Nephron (organoid): Measurements from ENCODE around the gene TDP1.

Source experiments
- H3K27ac Mint-ChIP-seq, 3 experiments: 2 replicates each; pipeline ENCODE4 v1.8.0; 2020; ENCODE audit warnings: mixed read lengths in 3 of 3, mild to moderate bottlenecking in 2 of 3, moderate library complexity in 1 of 3
- H3K27me3 Mint-ChIP-seq: 2 replicates; pipeline ENCODE4 v1.8.0; 2021; ENCODE audit warnings: low read depth, mild to moderate bottlenecking, moderate library complexity, mixed read lengths
- H3K36me3 Mint-ChIP-seq: 2 replicates; pipeline ENCODE4 v1.8.0; 2020; ENCODE audit warnings: low read depth, mixed read lengths
- H3K4me1 Mint-ChIP-seq: 2 replicates; pipeline ENCODE4 v1.8.0; 2020; ENCODE audit warnings: mixed read lengths
- H3K4me3 Mint-ChIP-seq, 3 experiments: 2 replicates each; pipeline ENCODE4 v1.8.0; 2020; ENCODE audit warnings: mild to moderate bottlenecking in 3 of 3, mixed read lengths in 3 of 3, moderate library complexity in 2 of 3
- H3K9me3 Mint-ChIP-seq: 2 replicates; pipeline ENCODE4 v1.8.0; 2020; ENCODE audit warnings: mixed read lengths
- TF ChIP-seq, protein P1 (sequence below), 3 experiments: fragments of 200-600 bp; sonication (generic); IDR thresholded peaks; one replicate each; pipeline ENCODE4 v1.5.0; 2021; ENCODE audit warnings: antibody characterized with exemption in 3 of 3; ENCODE audit not compliant: unreplicated experiment in 3 of 3

The TDP1 gene

DNA sequence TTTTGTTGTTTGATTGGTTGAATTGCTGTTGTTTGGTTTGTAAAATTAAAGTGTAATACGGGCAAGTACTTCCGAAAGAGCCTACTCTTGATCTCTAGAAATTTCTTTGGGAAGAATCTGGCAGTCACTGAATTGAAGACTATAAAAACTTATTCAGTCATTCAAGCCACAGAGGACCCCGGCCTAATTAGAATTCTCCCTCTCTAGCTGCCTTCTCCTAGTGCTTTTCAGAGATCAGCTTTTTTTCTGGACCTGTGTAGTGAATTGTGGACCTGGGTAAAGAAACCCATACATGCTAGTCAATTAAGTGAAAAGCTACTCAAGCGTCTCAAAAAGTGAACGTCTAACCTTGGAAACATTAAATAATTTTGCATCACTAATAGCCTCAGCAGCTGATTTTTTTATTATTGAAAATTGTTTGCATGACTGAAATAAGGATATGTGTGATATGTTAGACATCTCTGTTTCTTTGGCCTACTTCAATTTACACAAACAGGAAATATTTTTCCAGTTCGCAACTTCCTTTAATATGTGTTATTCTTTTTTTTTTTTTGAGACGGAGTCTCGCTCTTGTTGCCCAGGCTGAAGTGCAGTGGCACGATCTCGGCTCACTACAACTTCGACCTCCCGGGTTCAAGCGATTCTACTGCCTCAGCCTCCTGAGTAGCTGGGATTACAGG is 28.4 kb upstream of the TDP1 start:
- TF ChIP-seq, protein P1, sequence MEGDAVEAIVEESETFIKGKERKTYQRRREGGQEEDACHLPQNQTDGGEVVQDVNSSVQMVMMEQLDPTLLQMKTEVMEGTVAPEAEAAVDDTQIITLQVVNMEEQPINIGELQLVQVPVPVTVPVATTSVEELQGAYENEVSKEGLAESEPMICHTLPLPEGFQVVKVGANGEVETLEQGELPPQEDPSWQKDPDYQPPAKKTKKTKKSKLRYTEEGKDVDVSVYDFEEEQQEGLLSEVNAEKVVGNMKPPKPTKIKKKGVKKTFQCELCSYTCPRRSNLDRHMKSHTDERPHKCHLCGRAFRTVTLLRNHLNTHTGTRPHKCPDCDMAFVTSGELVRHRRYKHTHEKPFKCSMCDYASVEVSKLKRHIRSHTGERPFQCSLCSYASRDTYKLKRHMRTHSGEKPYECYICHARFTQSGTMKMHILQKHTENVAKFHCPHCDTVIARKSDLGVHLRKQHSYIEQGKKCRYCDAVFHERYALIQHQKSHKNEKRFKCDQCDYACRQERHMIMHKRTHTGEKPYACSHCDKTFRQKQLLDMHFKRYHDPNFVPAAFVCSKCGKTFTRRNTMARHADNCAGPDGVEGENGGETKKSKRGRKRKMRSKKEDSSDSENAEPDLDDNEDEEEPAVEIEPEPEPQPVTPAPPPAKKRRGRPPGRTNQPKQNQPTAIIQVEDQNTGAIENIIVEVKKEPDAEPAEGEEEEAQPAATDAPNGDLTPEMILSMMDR (IDR thresholded peaks at IDR 0.05; ENCODE audit: unreplicated experiment in 3 of 3), result no peak
- H3K9me3 Mint-ChIP-seq, result no peaks in the 10 kb centered on the region
- H3K27me3 Mint-ChIP-seq, result no peaks in the 10 kb centered on the region
- H3K27ac Mint-ChIP-seq, result no peak overlapping the region
- H3K36me3 Mint-ChIP-seq, result peaks cover 14% of the 10 kb centered on the region
- H3K4me3 Mint-ChIP-seq, result no peak overlapping the region
- no peaks in the 10 kb centered on the region for H3K4me1 Mint-ChIP-seq

DNA sequence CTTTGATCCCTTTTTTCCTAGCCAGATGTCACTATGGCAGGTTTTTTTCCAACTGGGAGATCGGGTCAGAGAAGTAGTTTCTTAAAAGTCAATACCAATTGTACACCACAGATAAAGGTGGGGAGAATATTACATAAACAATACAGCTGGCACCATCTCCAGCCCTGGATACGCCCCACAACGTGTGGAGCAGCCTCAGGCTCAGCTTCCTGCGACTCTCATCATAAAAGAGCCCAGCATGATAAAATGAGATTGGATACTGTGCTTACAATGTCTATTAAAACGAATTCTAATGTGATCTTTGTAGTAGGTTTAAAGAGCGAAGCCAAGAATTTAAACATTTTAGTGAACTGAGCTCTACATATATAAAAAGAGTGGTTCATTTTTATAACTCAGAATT is 22.7 kb upstream of the TDP1 start:
- Mint-ChIP-seq H3K4me3 (no peak overlapping the region), H3K27ac (no peak overlapping the region), H3K36me3 (peaks cover 15% of the 10 kb centered on the region), H3K4me1 (no peaks in the 10 kb centered on the region), H3K9me3 (no peaks in the 10 kb centered on the region), H3K27me3 (peaks cover 3% of the 10 kb centered on the region)
- TF ChIP-seq, protein P1 (IDR thresholded peaks at IDR 0.05; ENCODE audit: unreplicated experiment in 3 of 3), result no peak

DNA sequence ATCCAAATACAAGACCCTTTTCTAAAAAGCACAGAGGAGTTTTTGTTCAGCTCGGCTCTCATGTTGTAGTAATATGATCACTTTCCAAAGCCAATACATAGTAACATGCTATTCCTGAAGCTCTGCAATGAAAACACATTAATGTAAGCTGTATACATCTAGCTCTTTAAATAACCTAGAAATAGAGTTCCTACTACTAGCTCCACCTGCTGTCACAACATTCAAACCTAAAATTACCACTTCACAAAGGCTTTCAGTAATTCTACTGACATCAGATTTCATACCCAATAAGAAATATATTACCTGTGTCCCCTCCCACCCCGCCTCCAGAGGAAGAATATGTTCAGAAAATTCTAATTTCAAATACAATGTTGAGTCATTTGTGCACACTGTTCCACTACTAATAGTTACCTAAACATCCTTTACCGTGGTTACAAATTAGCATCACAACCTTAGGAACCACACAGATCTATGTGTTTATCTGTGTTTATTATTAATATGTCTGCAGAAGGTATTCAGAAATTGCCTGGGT is 19.0 kb upstream of the TDP1 start:
- H3K27me3 Mint-ChIP-seq, result peaks cover 3% of the 10 kb centered on the region
- TF ChIP-seq, protein P1 (IDR thresholded peaks at IDR 0.05; ENCODE audit: unreplicated experiment in 3 of 3), result peak in 2 of 3 experiments; percentile 14 to 27
- no peak overlapping the region for H3K27ac Mint-ChIP-seq
- no peaks in the 10 kb centered on the region for H3K9me3 Mint-ChIP-seq
- no peaks in the 10 kb centered on the region for H3K4me1 Mint-ChIP-seq
- no peak overlapping the region for H3K4me3 Mint-ChIP-seq
- peaks cover 4% of the 10 kb centered on the region for H3K36me3 Mint-ChIP-seq

DNA sequence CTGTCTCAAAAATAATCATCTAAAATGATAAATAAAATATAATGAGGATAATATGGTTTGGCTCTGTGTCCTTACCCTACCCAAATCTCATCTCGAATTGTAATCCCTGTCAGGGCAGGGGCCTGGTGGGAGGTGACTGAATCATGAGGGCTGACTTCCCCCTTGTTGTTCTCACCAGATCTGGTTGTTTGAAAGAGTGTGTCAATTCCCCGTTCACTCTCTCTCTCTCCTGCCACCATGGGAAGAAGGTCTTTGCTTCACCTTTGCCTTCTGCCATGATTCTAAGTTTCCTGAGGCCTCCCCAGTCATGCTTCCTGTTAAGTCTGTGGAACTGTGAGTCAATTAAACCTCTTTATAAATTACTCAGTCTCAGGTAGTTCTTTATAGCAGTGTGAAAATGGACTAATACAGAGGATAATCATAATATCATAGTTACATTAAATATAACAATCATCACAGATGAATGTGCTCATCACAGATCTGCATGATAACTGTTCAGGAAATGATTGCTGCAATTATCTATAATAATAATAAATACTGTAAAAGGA is 13.8 kb upstream of the TDP1 start:
- TF ChIP-seq, protein P1 (IDR thresholded peaks at IDR 0.05; ENCODE audit: unreplicated experiment in 3 of 3), result no peak
- H3K9me3 Mint-ChIP-seq, result no peaks in the 10 kb centered on the region
- no peaks in the 10 kb centered on the region for H3K27me3 Mint-ChIP-seq
- peaks cover 8% of the 10 kb centered on the region for H3K36me3 Mint-ChIP-seq
- H3K4me1 Mint-ChIP-seq, result no peaks in the 10 kb centered on the region
- H3K4me3 Mint-ChIP-seq, result no peak overlapping the region
- no peak overlapping the region for H3K27ac Mint-ChIP-seq

DNA sequence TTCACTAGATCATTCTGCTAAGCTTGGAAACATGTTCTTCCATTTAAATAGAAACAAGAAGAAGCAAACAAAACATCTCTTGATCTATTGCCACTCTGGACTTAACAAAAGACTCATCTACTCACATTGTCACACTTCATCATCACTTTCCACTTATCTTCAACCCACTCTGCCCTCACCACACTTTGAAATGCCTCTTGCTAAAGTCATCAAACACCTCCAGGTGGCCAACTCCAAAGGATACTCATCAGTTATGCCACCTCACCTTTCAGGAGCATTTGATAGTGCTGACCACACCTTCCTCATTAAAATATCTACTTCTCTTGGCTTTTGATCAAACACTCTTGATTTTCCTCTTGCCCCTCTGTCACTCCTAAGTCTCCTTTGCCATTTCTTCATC is 8.4 kb upstream of the TDP1 start:
- Mint-ChIP-seq H3K36me3 (peaks cover 40% of the 10 kb centered on the region), H3K9me3 (no peaks in the 10 kb centered on the region), H3K27me3 (no peaks in the 10 kb centered on the region), H3K27ac (no peak overlapping the region), H3K4me3 (no peak overlapping the region), H3K4me1 (no peaks in the 10 kb centered on the region)
- TF ChIP-seq, protein P1 (IDR thresholded peaks at IDR 0.05; ENCODE audit: unreplicated experiment in 3 of 3), result no peak

DNA sequence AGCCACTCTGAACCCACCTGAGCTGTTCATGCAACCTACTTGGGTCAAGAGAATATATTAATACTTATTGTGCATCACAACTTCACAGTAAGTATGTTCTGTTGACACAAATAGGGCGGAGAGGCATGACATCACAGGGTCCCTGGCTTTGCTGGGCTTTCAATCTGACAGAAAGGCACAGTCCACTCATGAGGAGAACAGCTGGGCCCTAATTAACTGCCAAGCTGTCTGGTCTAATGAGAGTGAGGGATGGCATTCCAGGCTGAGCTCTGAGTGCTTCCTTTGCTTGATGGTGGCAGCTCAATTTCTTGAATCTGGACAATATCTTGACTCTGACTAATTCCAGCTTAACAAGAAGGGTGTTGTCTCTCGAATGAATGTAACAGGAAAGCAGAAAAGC is 3.2 kb upstream of the TDP1 start:
- peaks cover 31% of the 10 kb centered on the region for H3K4me1 Mint-ChIP-seq
- no peaks in the 10 kb centered on the region for H3K9me3 Mint-ChIP-seq
- H3K27me3 Mint-ChIP-seq, result no peaks in the 10 kb centered on the region
- no peak overlapping the region for H3K27ac Mint-ChIP-seq
- peak overlapping the region; percentile 94 to 97 (median 97) for H3K4me3 Mint-ChIP-seq
- TF ChIP-seq, protein P1 (IDR thresholded peaks at IDR 0.05; ENCODE audit: unreplicated experiment in 3 of 3), result no peak
- peaks cover 29% of the 10 kb centered on the region for H3K36me3 Mint-ChIP-seq
